GM18520 (cell line): ENCODE data around the gene SRGAP3.

Experiments
- ATAC-seq: cut with Tn5 transposase; IDR thresholded peaks from one replicate; pipeline ENCODE4 v1.9.1; 2021; ENCODE audit not compliant: unreplicated experiment

SRGAP3 gene

GRCh38 chr3:9180764-9181117 is 68.7 kb downstream of the SRGAP3 start:
- no peak for ATAC-seq

DNA sequence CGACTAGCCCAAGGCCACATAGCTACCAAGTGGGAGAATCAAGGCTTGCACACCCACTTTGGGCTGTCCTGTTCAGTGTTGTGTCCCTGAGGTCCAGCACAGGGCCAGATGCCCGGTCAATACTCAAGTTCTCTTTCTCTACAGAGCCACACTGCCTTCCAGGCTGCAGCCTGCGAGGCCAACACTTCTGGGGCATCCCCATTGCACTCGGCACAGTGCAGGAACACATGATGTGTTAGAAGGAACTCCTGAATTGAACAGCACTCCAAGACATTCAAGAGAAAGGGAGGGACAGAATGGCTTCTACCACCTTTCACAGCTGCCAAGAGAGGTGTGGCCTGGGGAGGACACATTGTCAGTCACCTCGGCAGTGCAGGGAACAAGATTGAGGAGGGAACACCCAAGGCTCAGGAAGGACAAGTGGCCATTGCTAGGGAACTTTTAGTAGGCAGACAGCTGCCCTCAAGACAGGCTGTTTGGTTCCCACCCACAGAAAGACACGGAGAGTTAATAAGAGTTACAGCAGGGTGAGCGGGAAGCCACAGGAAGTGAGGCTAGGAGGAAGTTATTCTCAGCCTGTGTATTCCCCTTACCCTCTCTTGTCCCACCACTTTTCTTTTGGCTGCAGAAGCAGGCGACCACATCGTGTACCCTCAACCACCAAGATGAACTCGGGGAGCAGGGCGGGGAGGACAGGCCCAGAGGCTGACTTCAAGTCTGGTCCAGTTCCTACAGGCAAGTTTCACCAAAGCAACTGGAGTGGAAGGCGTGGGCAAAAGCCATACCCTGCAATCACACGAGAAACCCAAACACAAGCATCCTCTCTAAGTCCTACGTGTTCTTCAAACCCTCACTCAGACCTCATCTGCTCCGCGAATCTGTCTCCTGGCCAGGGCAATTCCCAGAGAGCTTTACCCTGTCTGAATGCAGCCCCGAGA is 69.4 kb downstream of the SRGAP3 start:
- peak; percentile 35 for ATAC-seq

- ATAC-seq = no peak
Observed at GRCh38 chr3:9178697-9179096, 70.7 kb downstream of the SRGAP3 start.

GRCh38 chr3:9175421-9175820 is 74.0 kb downstream of the SRGAP3 start:
- ATAC-seq = no peak

DNA sequence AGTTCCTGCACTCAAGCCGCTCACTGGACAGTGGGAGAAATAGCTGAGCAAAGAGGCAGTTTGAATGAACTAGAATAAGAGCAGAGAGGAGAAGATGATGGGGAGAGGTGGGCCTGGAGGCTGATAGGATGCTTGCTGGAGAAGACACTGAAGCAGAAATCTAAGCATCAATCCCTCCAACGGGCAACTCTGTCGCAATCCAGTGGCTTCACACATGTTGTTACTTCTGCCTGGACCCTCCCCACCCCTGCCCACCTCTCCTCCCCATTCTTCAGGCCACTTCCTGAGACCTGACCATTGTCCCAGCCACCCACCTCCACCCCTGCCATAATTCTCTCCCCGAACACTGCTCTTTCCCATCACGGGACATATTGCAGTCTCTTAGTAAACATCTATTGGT is 76.0 kb downstream of the SRGAP3 start:
- no peak for ATAC-seq

- no peak for ATAC-seq
Observed at GRCh38 chr3:9172851-9173321, 76.6 kb downstream of the SRGAP3 start.

DNA sequence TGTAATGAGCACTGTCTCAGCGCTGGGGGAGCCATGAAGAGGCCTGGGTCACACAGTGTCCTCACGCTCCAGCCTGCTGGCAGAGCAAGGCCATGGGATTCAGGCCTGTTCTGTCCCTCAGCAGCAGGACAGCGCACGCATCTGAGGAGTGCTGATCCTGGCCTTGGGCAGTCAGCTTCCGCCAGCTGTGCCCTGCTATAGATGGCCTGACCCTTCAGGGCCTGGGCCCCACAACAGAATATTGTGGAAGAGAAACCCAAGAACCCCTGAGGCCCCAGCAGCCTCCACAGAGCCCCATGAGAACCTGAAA is 78.6 kb downstream of the SRGAP3 start:
- ATAC-seq = no peak

DNA sequence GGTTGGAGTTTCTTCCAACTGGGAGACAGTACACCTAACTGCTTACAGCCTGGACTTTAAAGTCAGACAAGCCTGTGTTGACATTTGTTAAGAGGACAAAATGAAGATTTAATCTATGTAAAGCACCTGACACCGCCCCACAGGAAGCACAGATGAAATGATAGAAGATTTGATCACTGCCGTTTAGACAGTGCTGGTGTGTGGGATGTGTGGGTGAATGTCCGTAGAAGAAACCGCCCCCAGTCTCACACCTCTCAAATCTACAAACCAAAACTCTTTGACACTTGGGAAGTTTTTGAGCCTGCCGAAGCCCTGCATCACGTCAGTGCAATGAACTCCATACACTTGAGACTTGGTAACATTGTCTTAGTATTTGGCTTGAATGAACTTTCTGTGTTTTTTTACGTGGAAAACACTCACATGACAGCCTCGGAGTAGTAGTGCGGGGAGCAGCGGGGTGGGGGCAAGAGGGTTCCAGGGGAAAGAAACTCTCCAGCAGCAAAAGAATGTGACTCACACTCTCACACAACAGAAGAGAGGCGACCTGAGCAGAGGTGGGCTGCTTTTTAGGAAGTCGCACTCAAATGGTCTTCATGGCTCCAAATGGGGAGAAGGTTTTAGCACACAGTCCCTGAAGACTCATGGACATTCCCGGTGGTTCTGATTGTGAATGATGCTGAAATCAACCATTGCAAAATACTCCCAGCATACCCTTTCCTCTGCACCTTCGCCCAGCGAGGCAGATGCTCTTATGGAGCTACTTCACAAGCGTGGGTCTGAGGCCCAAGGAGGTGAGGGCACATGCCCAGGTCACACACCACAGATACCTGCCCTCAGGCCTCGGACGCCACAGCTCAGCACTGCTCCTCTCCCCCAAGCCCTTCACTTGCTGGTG is 79.2 kb downstream of the SRGAP3 start:
- no peak for ATAC-seq

DNA sequence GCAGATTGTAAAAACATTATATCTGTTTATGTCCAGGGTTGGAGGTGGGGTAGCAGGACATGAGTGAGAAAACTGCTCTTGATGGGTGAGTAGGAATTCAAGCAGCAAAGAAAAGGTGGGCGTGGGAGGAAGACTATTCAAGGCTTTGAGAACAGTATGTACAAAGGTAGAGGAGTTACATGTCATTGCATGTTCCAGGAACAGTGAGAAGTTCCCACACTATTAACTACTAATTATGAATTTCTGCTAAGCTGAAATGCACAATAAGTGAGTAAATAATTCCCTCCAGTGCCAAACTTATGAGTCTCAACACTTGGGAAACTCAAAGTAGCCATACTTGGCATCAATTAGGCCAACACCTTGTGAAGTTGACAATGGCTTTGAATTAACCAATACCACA is 80.1 kb downstream of the SRGAP3 start:
- no peak for ATAC-seq

DNA sequence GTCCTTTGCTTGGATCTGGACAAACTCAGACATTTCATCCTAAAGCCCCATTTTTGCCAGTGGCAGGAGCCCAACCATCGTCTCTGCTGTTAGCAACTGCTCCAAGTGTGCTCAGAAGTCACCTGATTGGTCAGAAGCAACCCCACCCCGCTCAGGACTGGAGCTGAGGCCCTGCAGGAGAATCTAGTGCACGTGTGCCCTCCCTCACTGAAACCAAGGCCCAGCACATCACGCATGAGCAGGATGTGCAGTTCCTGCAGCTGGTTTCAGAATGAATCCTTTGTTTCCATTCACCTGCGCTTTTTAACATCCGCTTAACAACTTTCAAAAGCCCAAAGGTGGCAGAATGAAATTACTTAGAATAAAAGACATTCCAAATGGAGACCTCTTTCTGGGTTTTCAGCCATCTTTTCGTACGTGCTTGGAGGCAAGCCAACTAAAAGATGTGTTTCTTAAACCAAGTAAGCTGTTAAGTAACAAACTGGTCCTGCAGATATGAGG is 81.2 kb downstream of the SRGAP3 start:
- peak; percentile 92 for ATAC-seq

- no peak for ATAC-seq
Observed at GRCh38 chr3:9167222-9167621, 82.2 kb downstream of the SRGAP3 start.

GRCh38 chr3:9165421-9165820 is 84.0 kb downstream of the SRGAP3 start:
- no peak for ATAC-seq

GRCh38 chr3:9163289-9163688 is 86.2 kb downstream of the SRGAP3 start:
- no peak for ATAC-seq

- ATAC-seq = no peak
Observed at GRCh38 chr3:9161811-9162210, 87.6 kb downstream of the SRGAP3 start.

DNA sequence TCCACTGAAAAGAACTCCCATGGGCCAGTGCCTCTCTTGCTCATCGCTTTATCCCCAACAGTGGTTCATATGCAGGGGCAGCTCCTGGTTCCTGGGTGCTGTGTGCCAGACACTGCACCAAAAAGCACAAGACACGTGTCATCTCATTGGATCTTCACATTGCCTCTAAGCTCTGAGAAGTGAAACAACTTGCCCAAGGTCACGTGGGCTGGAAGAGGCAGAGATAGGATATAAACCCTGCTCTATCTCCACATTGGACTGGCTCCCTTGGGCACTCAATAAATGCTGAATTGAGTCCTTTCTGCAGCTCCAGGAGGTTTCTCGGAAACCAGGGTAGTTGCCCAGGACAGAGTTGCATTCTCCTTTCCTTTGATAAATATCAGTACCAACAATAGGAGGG is 88.1 kb downstream of the SRGAP3 start:
- no peak for ATAC-seq

DNA sequence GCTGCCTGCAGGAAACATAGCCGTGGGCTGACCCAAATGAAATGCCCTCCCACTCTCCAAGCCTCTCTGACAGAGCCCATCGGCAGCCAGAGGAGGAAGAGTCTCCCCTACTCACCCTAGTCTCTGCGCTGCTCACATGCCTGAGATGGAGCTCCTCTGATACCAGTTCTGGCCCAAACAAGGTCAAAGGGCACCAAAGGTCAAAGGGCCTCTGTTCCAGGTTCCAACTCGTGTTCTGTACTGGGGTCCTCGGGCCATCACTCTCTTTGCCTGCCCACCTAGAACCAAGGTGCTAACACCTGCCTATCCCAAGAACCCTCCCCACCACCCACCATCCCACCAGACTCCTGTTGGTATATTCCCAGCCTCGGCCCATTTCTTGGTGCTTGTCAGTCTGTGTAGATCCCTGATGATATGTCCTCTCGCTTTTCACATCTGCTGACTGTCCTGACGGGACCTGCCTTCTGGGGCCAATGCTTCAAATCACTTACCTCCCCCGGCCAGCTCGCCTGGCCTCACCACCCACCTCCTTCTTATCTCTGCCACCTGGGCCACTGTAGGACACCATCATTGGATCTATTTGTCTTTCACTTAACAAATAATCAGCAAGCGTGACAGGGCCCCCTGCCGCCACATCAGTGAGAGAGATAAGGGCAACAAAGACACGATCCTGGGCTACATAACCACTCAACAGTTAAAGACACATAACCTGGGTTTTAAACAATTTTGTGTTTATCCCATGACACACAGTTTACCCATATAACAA is 90.4 kb downstream of the SRGAP3 start:
- ATAC-seq = no peak

- ATAC-seq = no peak
Observed at GRCh38 chr3:9157651-9158362, 91.6 kb downstream of the SRGAP3 start.

GRCh38 chr3:9156604-9157003 is 92.8 kb downstream of the SRGAP3 start:
- ATAC-seq = no peak

- ATAC-seq = no peak
Observed at GRCh38 chr3:9155028-9155427, 94.4 kb downstream of the SRGAP3 start.

DNA sequence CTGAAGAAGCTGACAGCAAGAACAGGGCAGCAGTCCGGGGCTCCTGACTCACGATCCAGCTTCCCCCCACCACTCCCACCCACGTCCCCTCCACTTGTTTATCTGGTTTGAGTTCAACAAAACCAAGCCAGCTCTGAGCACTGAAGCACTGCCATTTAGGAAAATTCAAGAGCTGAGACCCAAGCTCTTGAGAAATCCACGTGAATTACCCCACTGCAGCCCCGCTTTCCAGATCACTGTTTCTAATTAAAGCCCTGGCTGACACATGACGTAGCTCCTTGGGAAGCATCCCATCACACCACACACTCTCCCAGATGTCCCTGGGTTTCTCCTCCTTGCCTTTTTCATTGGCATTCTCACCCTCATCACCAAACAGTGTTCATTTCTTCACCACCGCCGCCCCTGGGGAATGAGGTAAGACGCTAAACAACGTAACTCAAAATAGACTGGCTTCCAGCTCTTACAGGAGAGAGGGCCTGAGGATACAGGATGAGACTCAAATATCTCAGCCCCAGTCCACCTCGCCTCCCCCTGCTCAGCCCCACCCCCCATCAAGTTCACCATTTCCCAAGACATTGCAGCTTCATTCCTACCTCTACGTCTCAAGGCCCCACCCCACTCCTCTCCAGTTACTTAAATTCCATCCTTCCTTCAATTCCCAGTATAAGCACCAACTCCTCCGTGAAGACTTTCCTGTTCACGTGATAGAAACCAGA is 95.4 kb downstream of the SRGAP3 start:
- ATAC-seq = no peak
